ENCODE data around the gene ATRAID. TPM values are rescaled to one million over a fixed set of nuclear protein-coding genes. Genes with fewer than 3 reads are reported as not detected.
"Not testable (repeated sequence)": the region's sequence is repeated elsewhere in the genome, so short reads cannot be mapped to it uniquely, and the experiment has no call there.

Gene ATRAID
- total and polyA plus RNA-seq, 2 of the 8 experiments (the other 6 are each of a cell fraction or from before 2014, with no cell fraction given) = 109 to 280 TPM

DNA sequence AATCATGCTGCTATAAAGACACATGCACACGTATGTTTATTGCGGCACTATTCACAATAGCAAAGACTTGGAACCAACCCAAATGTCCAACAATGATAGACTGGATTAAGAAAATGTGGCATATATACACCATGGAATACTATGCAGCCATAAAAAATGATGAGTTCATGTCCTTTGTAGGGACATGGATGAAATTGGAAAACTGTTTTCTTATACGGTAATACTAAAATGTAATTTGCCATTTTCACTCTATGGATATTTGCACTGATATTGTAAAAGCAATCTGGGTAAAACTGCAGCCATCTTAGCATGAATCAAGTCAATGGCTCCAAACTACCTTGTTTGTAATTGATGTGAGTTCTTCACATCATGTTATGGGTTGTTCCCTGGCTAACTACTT is 16.0 kb upstream of the ATRAID start:
- H4K8ac ChIP-seq (ENCODE audit: extremely low read depth, insufficient read depth, low read length); H3K23ac ChIP-seq (ENCODE audit: insufficient read length); H3K4me1 ChIP-seq (replicated peaks in 1 of 4; ENCODE audit: control insufficient read depth in 3 of 4, insufficient read depth in 4 of 4, low read length in 3 of 4); H2BK5ac ChIP-seq (ENCODE audit: low read depth, low read length); H3K4ac ChIP-seq (replicated peaks; ENCODE audit: insufficient read length, low read depth, low read length); H3K9ac ChIP-seq (replicated peaks in 1 of 4; ENCODE audit: extremely low read depth in 1 of 4, low read depth in 3 of 4, low read length in 3 of 4); H3K56ac ChIP-seq (replicated peaks; ENCODE audit: insufficient read length, low read depth, low read length); H2BK120ac ChIP-seq (replicated peaks; ENCODE audit: low read depth, low read length); FAIRE-seq; H2AK5ac ChIP-seq (ENCODE audit: low read depth, low read length); H4K20me1 ChIP-seq (replicated peaks in 1 of 2; ENCODE audit: control insufficient read depth in 1 of 2, insufficient read depth in 2 of 2, low read length in 2 of 2); H2BK15ac ChIP-seq (ENCODE audit: low read length); H2BK20ac ChIP-seq (ENCODE audit: low read length); H3K18ac ChIP-seq (ENCODE audit: extremely low read depth, low read length); H3K4me3 ChIP-seq (ENCODE audit: extremely low read depth in 1 of 4, insufficient read depth in 2 of 4, low read depth in 3 of 4, low read length in 4 of 4); H4K91ac ChIP-seq (replicated peaks; ENCODE audit: insufficient read length, low read length); H3K23me2 ChIP-seq (ENCODE audit: low read depth, low read length); H3K9me3 ChIP-seq (ENCODE audit: insufficient read depth in 2 of 2, low read depth in 1 of 2, low read length in 1 of 2); H3K27ac ChIP-seq (ENCODE audit: low read depth, low read length); H2BK12ac ChIP-seq (ENCODE audit: low read depth, low read length); H2AFZ ChIP-seq (ENCODE audit: low read length); DNase-seq (ENCODE audit: low read depth in 1 of 2, low spot score in 2 of 2); H3K79me1 ChIP-seq (ENCODE audit: low read depth, low read length); H3K27me3 ChIP-seq (replicated peaks in 1 of 4; ENCODE audit: control insufficient read depth in 3 of 4, extremely low read depth in 1 of 4, insufficient read depth in 3 of 4, low read length in 3 of 4); H3K14ac ChIP-seq (ENCODE audit: insufficient read length); H3K4me2 ChIP-seq (ENCODE audit: insufficient read depth in 1 of 2, low read depth in 2 of 2, low read length in 2 of 2); H4K5ac ChIP-seq (ENCODE audit: insufficient read length, low read depth, low read length); H3K79me2 ChIP-seq (ENCODE audit: control insufficient read depth in 1 of 2, insufficient read depth in 2 of 2, low read length in 2 of 2): not testable (repeated sequence)
- CTCF ChIA-PET (ENCODE audit: partially characterized antibody) = interaction anchor here (3.4 to 6.9 kb wide), 2 partner anchors 96 kb away, joined by 10 to 97 read pairs; no protein-coding TSS in a partner anchor
- peaks cover 3 to 10% (median 8%) of the 10 kb centered on the region in 4 experiments; a peak in 5 of 8 replicates for H3K36me3 ChIP-seq (ENCODE audit: control insufficient read depth in 2 of 4, insufficient read depth in 4 of 4, low read length in 3 of 4)
- POLR2A ChIA-PET (ENCODE audit: partially characterized antibody) = interaction anchor here (1.4 kb wide), 1 partner anchor 106 kb away, joined by 4 read pairs; no protein-coding TSS in a partner anchor
- 89% methylated on average over 3 of the region's 3 CpGs; no CpG with 5 or more reads in 1 of the 2 experiments for WGBS, 2 experiments (ENCODE audit: extremely low coverage in 1 of 2, insufficient coverage in 1 of 2, insufficient read length in 1 of 2, insufficient replicate concordance in 2 of 2, low coverage in 1 of 2, low lambda C conversion rate in 2 of 2, missing lambda C conversion rate in 1 of 2)

DNA sequence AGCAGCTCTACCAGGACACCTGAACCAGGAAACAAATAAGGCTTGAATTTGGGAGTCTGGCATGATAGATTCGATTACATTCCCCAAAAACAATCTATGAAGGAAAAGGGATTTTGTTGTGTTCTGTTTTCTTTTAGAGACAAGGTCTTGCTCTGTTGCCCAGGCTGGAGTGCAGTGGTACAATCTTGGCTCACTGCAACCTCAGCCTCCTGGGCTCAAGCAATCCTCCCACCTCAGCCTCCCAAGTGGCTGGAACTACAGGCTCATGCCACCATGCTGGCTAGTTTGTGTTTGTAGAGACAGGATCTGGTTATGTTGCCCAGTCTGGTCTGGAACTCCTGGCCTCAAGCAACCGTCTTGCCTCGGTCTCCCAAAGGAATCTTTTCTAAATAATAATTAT is 13.8 kb upstream of the ATRAID start:
- not testable (repeated sequence) for H2AFZ ChIP-seq (ENCODE audit: low read length); H3K79me1 ChIP-seq (ENCODE audit: low read depth, low read length); H3K27me3 ChIP-seq (replicated peaks in 1 of 4; ENCODE audit: control insufficient read depth in 3 of 4, extremely low read depth in 1 of 4, insufficient read depth in 3 of 4, low read length in 3 of 4); H4K8ac ChIP-seq (ENCODE audit: extremely low read depth, insufficient read depth, low read length); H3K4me3 ChIP-seq (ENCODE audit: extremely low read depth in 1 of 4, insufficient read depth in 2 of 4, low read depth in 3 of 4, low read length in 4 of 4); H2BK5ac ChIP-seq (ENCODE audit: low read depth, low read length); H3K9me3 ChIP-seq (ENCODE audit: insufficient read depth in 2 of 2, low read depth in 1 of 2, low read length in 1 of 2); H4K20me1 ChIP-seq (replicated peaks in 1 of 2; ENCODE audit: control insufficient read depth in 1 of 2, insufficient read depth in 2 of 2, low read length in 2 of 2); H4K91ac ChIP-seq (replicated peaks; ENCODE audit: insufficient read length, low read length); H2BK12ac ChIP-seq (ENCODE audit: low read depth, low read length); H4K5ac ChIP-seq (ENCODE audit: insufficient read length, low read depth, low read length); H3K14ac ChIP-seq (ENCODE audit: insufficient read length); H3K23me2 ChIP-seq (ENCODE audit: low read depth, low read length); H2BK120ac ChIP-seq (replicated peaks; ENCODE audit: low read depth, low read length); H3K9ac ChIP-seq (replicated peaks in 1 of 4; ENCODE audit: extremely low read depth in 1 of 4, low read depth in 3 of 4, low read length in 3 of 4); H3K4me2 ChIP-seq (ENCODE audit: insufficient read depth in 1 of 2, low read depth in 2 of 2, low read length in 2 of 2); H2BK20ac ChIP-seq (ENCODE audit: low read length); H3K27ac ChIP-seq (ENCODE audit: low read depth, low read length); FAIRE-seq; H3K56ac ChIP-seq (replicated peaks; ENCODE audit: insufficient read length, low read depth, low read length); H3K79me2 ChIP-seq (ENCODE audit: control insufficient read depth in 1 of 2, insufficient read depth in 2 of 2, low read length in 2 of 2); H3K18ac ChIP-seq (ENCODE audit: extremely low read depth, low read length); DNase-seq (ENCODE audit: low read depth in 1 of 2, low spot score in 2 of 2); H3K23ac ChIP-seq (ENCODE audit: insufficient read length); H3K4ac ChIP-seq (replicated peaks; ENCODE audit: insufficient read length, low read depth, low read length); H2BK15ac ChIP-seq (ENCODE audit: low read length); H2AK5ac ChIP-seq (ENCODE audit: low read depth, low read length); H3K4me1 ChIP-seq (replicated peaks in 1 of 4; ENCODE audit: control insufficient read depth in 3 of 4, insufficient read depth in 4 of 4, low read length in 3 of 4)
- POLR2A ChIA-PET (ENCODE audit: partially characterized antibody) = interaction anchor here (1.1 to 5.7 kb wide), 3 partner anchors 11 to 15 kb away, joined by 3 to 35 read pairs (median 8); partner anchors contain the start of genes ATRAID and SLC5A6
- H3K36me3 ChIP-seq (ENCODE audit: control insufficient read depth in 2 of 4, insufficient read depth in 4 of 4, low read length in 3 of 4) = peaks cover 11 to 32% (median 26%) of the 10 kb centered on the region in 4 experiments; a peak in 7 of 8 replicates
- WGBS, 2 experiments (ENCODE audit: extremely low coverage in 1 of 2, insufficient coverage in 1 of 2, insufficient read length in 1 of 2, insufficient replicate concordance in 2 of 2, low coverage in 1 of 2, low lambda C conversion rate in 2 of 2, missing lambda C conversion rate in 1 of 2) = 86% methylated on average over 3 of the region's 3 CpGs; no CpG with 5 or more reads in 1 of the 2 experiments
- CTCF ChIA-PET (ENCODE audit: partially characterized antibody) = interaction anchor here (1.0 to 3.4 kb wide), 3 partner anchors 39 to 171 kb away, joined by 3 to 10 read pairs (median 4); no protein-coding TSS in a partner anchor

All from H1 (cell line).